GM18517 (cell line): ENCODE results near the gene AKAP10.
"Not testable (repeated sequence)": the region's sequence is repeated elsewhere in the genome, so short reads cannot be mapped to it uniquely, and the experiment has no call there.

Source experiments
- ATAC-seq: cut with Tn5 transposase; IDR thresholded peaks from one replicate; pipeline ENCODE4 v1.9.1; 2021; ENCODE audit warnings: mild to moderate bottlenecking, moderate library complexity; ENCODE audit not compliant: unreplicated experiment

The AKAP10 gene

DNA sequence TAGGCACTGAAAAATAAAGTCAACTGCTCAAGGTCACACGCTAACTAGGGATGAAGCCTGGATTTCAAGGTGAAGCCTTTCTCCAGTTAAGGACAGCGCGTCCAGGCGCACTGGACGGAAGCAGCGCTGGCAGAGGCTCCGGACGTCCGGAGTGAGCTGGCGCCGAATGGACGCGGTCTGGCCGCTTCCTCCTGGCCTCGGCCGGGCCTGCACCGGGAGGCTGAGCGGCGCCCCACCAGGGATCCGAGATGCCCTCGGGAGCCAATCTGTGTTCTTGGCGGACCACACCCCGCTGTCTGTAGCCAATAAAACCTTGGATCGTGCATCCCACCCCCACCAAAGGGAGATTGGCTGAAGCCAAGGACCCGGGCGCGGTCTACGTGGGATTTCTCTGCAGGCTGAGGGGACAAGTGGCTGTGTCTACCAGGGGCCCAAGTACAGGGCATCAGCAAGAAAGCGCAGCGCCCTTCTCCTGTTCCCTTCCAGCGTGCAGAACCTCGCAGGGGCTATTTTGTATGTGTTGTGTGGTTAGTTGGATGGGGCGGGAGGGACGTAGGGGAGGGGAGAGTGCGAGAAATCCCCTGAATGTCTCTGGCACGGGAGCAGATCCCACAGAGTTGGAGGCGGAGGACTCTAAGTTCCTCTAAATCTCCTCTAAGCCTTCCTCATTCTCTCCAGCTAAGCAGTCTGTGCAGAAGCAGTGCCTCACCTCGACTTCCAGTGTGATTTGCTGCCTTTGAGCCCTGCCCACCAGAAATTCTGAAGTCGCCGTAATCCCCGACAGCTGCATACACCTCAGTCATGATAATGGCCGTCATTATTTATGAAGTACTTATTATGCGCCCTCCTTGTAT, 2.5 kb upstream of the AKAP10 start:
- no peak for ATAC-seq

DNA sequence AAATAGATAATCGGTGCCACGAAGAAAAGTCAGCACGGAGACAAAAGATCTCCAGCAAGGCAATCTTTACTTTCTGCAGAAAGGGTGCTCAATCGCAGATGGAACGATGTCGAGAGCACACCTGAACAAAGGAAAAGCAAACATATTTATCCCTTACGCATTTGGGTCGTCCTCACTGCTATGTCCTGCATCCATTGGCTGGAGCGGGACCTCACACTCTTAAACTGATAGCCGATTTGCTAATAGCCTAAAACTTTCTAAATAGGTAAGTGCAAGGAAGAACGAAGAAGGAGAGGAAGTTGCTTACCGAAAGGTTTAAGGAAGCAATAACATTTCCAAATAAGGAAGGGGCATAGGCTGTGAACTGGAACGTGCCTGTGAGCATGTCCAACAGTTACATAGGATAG, 1.2 kb upstream of the AKAP10 start:
- ATAC-seq: no peak

DNA sequence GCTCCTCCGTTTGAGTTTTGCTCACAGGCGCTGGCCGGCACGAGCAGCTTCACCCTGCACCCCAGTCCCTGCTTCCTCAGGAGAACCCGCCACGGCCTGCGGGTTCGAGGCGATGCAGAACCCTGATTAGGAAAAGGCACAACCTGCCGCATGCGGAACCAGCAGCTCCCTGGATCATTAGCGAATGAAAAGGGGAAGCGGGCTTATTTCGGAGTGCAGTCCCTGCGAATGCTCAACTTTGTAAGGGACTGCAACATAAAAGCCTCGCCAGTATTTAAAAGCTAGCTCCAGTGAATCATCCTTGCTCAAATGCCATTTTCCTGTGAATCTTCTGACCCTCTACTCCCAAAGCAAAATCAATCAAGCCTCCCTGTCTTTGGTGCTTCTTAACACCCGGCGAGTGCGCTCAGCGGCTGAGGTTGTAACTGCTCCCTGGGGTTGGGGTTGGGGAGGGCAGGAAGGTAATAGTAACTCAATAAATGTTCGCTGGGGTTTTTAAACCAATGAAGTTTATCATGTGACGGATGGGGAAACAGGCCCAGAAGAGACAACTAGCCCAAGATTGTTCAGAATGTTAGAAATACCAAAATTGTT, 678 bp upstream of the AKAP10 start:
- ATAC-seq: peak; percentile 33

DNA sequence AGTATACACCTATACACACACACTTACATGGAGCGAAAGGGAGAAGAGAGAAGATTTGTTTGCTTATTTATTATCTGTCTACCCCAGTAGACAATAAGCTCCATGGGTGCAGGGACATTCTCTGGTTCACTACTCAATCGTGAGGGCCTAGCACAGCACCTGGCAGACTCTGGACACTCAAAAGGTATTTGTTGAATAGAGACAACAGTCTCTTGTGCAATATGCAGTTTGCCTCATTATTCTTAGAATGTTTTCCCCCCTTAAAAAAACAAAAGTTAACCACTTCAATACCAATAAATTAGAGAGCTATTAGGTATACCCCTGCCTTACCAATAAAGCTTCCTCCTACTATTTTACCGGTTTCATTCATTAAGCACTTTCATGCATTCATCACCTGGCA, 2.0 kb downstream of the AKAP10 start:
- ATAC-seq: no peak

DNA sequence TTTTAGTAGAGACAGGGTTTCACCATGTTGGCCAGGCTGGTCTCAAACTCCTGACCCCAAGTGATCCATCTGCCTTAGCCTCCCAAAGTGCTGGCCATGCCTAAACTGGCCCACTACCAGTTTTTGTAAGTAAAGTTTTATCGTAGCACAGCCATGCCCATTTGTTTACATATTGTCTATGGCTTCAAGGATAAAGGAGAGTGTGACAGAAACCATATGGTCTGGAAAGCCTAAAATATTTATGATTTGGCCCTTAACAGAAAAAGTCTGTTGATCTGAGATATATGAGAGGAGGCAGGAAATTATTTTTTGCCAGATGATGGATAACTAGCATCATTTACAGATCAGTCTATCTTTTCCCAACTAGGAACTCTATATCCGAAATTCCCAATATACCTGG, 4.5 kb downstream of the AKAP10 start:
- ATAC-seq: no peak

DNA sequence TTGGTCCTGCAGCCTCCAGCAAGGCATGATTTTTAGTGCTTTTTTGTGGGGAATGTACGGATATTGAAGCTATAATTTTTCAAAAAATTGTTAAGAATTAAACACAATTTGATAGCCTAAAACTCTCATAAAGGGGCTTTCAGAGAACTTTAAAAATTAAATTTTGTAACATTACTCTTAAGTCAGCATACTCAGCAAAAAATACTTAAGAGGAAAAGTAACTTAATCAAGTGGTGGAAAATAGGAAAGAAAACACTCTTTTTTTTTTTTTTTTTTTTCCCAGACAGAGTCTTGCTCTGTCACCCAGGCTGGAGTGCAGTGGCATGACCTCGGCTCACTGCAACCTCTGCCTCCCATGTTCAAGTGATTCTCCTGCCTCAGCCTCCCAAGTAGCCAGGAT, 14.7 kb downstream of the AKAP10 start:
- not testable (repeated sequence) for ATAC-seq

DNA sequence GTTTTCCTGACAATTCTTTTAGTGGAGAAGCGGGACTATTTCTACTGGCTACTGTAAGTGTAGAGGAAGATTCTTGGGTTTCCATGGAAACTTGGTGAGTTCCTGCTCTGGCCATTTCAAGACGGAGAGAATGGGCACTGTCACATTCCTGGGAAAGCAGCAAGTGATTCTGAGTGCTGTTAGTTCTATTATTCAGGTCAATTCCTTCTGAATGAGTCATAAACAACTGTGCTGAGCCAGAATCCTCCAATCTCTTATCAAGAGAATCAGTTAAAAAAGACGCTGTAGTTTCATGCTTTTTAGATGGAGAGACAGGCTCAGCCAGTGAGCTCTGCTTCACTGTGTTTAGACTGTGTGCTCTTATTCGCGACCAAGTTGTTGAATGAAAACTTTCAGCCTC, 19.6 kb downstream of the AKAP10 start:
- no peak for ATAC-seq

DNA sequence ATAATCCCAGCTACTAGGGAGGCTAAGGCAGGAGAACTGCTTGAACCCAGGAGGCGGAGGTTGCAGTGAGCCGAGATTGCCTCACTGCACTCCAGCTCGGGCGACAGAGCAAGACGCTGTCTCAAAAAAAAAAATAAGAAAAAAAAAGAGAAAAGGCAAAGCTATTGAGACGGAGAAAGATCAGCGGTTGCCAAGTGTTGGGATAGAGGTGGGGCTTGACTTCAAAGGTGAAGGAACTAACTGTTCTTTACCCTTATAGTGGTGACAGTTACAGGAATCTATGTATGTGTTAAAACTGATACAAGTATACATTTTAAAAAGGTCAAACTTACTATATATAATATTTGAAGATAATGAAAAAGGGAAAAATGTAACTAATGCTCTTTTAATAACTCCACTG, 22.5 kb downstream of the AKAP10 start:
- ATAC-seq: no peak

DNA sequence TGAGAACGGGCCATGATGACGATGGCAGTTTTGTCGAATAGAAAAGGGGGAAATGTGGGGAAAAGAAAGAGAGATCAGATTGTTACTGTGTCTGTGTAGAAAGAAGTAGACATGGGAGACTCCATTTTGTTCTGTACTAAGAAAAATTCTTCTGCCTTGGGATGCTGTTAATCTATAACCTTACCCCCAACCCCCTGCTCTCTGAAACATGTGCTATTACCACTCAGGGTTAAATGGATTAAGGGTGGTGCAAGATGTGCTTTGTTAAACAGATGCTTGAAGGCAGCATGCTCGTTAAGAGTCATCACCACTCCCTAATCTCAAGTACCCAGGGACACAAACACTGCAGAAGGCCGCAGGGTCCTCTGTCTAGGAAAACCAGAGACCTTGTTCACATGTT, 26.2 kb downstream of the AKAP10 start:
- ATAC-seq: not testable (repeated sequence)

DNA sequence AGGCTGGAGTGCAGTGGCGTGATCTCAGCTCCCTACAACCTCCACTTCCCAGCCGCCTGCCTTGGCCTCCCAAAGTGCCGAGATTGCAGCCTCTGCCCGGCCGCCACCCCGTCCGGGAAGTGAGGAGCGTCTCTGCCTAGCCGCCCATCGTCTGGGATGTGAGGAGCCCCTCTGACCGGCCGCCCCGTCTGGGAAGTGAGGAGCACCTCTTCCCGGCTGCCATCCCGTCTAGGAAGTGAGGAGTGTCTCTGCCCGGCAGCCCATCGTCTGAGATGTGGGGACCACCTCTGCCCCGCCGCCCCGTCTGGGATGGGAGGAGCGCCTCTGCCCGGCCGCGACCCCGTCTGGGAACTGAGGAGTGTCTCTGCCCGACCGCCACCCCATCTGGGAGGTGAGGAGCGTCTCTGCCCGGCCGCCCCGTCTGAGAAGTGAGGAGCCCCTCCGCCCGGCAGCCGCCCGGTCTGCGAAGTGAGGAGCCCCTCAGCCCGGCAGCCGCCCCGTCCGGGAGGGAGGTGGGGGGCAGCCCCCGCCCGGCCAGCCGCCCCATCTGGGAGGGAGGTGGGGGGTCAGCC, 26.9 kb downstream of the AKAP10 start:
- ATAC-seq: not testable (repeated sequence)

DNA sequence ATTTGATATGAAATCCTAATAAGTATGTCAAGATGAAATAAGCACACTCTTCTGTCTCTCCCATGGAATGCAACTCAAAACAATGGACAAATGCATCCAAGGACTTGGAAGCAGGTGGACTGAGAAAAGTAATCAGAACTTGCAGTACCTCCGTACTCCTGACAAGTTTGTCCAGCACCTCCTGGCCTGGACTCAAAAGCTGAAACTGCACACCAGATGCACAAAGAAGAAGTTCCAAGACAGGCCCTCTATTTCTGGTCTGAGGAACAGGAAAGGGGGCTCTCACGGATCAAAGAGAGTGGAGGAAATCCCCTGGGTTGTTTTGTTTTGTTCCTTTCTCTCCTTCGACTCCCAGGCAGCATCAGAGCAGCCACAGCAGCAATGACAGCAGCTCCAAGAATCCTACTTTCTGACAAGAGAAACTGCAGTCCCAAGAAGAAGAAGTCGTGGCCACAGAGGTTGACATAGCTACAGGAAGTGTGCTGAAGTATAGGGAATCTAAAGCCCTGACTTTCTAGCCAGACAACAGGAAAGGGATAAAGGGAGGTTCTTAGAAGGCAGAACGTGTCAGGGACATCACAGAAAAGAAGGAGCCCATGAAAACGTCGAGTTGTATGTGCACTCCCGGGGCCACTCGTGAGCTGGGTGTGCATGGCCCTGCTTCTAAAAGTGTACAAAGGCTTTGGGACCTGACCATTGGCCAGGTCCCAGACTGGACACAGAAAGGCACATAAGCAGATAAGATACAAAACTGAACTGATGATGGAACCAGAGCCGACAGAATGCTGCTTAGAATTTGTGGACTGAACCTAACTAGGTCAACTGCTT, 29.3 kb downstream of the AKAP10 start:
- ATAC-seq: no peak

DNA sequence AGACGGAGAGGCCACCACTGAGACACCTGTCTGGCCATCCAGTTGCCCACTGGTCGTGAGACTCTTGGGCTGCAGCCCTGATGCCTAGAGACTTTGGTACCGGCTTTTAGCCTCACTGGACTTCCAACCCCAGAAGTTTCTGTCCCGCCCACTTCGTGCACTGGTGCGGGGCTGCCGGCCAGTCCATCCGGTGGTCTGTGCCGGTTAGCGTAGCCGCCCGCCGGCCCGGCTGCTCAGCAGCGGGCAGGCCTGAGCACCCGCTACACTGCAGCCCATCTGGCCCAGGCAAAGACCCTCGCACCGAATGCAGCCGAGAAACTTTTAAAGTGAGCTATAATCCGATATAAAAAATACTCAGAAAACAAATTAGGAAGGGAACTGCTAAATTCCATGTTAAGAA, 30.7 kb downstream of the AKAP10 start:
- no peak for ATAC-seq

DNA sequence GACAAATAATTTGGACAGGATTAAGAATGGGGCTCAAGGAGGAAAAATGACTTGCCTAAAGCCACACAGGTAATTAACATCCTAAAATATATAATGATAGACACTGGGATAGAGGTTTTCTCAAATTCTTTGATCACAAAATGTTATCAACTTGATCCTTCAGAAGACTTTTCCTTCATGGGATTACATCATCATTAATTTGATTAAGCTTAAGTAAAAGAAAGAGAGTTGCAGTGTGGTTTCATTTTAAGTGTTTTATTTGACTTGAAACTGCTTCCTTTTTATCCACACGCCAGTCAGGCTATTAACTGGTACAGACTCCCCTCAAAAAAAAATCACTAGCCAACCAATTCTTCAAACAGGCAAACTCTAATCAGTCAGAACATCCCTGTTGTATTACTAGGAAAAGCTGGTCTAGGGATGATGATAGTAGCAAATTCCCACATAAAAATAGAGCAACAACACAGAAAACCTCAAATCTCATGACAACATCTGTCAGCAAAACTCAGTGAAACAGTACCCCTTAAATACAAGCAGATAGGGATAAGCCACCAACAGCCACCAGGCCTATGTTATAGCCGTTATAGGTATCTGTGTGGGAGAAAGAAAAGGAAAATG, 32.5 kb downstream of the AKAP10 start:
- ATAC-seq: no peak

DNA sequence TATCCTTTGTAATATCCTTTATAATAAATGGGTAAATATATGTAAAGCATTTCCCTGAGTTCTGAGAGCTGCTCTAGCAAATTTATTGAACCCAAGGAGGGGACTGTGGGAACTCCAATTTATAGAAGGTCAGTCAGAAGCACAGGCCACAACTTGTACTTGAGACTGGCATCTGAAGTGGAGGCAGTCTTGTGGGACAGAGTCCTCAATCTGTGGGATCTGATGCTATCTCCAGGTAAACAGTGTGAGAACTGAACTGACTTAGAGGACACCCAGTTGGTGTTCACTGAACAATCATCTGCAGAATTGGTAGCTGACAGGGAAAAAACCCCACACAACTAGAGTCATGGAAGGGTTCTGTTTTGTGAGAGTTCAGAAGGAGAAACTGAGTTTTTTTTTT, 34.0 kb downstream of the AKAP10 start:
- no peak for ATAC-seq

DNA sequence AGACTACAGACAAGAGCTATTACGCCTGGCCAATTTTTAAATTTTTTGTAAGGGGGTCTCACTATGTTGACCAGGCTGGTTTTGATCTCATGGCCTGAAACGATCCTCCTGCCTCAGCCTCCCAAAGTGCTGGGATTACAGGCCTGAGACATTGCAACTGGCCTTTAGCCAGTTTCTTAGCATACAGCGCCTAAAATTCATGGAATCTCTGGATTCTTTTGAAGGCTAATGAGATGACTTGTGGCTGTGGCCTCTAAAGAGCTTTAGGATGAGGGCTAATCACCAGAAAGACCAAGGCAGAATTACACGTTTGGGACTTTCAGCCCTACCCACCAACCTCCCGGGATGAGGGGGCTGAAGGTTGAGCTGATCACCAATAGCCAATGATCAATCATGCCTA, 34.6 kb downstream of the AKAP10 start:
- ATAC-seq: no peak

DNA sequence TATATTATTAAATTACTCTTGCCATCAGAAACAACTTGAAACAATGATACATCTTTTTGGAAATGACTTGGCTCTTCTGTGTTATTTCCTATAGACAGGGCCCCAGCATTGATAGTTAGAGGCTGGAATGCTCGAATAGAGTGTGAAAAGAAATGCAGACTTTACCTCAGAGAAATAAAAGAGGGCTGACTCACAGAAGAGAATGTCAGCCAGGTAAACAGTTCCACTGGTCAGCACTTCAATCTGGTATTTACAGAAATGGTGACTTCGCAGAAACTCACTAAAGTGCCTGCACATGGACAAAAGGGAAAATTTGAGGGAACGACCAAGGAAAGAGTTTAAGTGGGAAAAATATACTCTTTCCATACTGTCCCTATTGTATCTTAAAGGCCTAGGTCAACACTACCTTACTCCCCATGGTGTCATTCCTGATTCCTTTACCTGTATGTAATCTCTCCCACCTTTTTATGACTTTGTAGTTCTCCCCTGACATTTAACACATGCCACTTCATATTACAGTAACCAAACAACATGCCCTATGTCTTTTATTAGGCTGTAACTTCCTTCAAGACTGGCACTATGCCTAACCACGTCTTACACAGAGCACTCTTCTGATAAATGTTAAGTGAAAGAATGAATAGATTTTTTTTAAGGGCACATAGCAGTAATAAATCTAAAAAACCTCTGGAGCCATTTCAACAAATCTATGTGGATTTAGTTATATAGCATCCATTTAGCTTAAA, 36.7 kb downstream of the AKAP10 start:
- ATAC-seq: no peak

DNA sequence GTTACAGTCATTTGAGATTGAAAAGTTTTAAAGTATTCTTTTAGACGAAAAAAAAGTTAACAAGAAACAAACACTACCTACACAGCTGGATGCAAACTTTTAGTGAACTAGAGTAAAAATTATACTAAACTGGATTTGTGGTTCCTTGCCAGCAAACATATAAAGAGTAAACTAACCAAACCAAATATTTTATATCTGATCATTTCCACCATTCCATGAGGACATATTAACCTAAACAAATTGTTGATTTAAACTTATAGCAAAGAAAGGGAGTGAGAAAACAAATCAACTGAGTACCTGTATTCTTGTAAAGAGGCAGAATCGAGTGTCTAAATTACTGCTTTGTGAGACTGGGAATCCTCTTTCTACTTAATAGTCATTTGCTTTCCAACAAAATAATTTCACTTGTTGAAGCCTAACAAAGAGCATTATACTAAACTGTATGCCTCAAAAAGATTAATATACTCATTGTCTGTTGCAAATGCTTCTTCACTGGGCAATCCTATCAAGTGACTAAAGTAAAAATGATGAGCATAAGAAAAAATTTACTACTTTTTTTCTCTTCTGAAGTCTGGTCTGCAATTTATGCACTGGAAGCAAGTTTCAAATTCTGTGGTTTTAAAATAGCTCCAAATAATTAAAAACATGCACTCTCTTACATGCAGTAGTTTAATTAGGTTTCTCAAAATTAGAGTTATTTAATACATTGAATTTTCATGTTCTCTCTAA, 37.5 kb downstream of the AKAP10 start:
- ATAC-seq: no peak

DNA sequence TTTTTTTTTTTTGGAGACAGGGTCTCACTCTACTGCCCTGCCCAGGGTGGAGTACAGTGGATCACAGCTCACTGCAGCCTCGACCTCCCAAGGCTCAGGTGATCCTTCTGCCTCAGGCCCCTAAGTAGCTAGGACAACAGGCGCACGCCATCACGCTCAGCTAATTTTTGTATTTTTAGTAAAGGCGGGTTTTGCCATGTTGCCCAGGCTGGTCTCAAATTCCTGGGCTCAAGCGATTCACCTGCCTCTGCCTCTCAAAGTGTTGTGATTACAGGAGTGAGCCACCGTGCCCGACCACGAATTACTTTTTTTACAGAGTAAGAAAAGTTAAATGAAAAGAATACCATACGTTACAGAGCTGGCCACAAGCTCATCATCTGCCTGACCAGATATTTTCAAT, 38.9 kb downstream of the AKAP10 start:
- no peak for ATAC-seq

DNA sequence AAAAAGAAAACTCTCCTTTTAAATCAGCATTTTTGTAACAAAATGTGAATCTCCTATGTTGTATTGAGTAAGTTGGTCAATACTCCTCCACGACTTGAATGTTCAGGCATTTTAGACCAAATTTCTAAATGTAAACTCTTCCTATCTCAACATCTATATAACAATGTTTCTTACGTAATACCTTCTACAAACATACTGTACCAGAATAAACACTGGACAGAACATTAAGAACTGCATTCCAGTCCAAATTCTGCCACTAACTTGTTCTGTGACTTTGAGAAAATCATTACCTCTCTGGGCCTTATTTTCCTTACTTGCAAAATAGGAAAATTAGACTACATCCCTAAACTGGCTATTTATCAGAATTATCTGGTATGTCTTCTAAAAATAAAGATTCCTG, 40.1 kb downstream of the AKAP10 start:
- ATAC-seq: no peak

DNA sequence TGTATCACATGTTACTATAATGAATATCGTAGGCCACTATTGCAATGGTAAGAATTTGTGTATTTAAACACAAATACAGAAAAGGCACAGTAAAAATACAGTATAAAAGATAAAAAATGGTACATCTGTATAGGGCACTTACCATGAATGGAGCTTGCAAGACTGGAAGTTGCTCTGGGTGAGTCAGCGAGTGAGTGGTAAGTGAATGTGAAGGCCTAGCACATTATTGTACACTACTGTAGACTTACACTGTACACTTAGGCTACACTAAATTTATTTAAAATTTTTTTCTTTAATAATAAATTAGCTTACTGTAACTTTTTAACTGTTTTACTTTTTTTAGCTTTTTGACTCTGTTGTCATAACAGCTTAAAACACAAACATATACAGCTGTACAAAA, 42.5 kb downstream of the AKAP10 start:
- ATAC-seq: no peak
